ENCODE measurements around the gene HHATL. TPM values are rescaled to one million over a fixed set of nuclear protein-coding genes. Genes with fewer than 3 reads are reported as not detected.

HHATL gene
- total and polyA plus RNA-seq, 8 donors, result 0.81 to 6.9 (median 0.90) TPM; not detected in 5

- Histone ChIP-seq H3K4me3 (no peak overlapping the region), H3K27me3 (no peaks in the 10 kb centered on the region), H3K4me1 (no peaks in the 10 kb centered on the region), H3K27ac (no peak overlapping the region), H3K36me3 (no peaks in the 10 kb centered on the region), H3K9me3 (no peaks in the 10 kb centered on the region)
- TF ChIP-seq POLR2AphosphoS5 (IDR thresholded peaks at IDR 0.05) (no peak), EP300 (IDR thresholded peaks at IDR 0.05) (no peak), POLR2A (IDR thresholded peaks at IDR 0.05) (no peak), CTCF (IDR thresholded peaks at IDR 0.05) (no peak)
- DNase-seq, result no peak
- WGBS, 5 donors, result 86 to 95% (median 88%) methylated on average over 9 of the region's 9 CpGs
- intact Hi-C loops (cut with DNase I; ENCODE audit: low total_unique reads), result no loop called here
Observed at GRCh38 chr3:42732829-42733459, 30.3 kb upstream of the HHATL start.

DNA sequence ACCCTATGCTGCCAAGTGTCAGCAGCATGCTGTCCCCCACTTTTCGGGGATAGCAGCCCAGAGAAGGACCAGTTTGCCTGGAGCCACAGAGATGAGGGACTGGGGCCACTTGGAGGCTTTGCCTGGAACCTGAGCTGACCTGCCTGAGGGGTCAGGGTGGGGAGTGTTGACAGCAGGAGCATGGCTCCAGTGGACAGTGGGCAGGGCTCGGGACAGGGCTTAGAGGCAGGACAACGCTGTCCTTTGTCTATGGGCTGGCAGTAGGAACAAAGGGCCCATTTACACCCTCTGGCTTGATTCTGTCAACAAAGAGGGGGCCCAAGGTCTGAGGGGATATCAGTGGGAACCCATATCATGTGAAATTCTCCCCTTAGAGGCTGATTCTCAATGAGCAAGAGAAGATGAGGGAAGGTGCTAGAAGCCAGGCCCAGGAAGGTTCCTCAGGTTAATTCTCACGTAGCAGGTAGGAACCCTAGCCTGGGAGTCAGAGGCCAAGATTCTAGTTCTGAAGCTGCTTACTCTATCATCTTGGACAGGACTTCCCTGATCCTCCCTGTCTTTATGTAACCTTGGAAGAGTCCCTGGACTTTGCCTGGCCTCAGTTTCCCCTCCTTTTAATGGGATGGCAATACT lies 29.7 kb upstream of the HHATL start:
- 51 to 69% (median 53%) methylated on average over 4 of the region's 4 CpGs for WGBS, 5 donors
- intact Hi-C loops (cut with DNase I; ENCODE audit: low total_unique reads), result no loop called here
- Histone ChIP-seq H3K27ac (no peak overlapping the region), H3K27me3 (no peaks in the 10 kb centered on the region), H3K36me3 (no peaks in the 10 kb centered on the region), H3K4me1 (no peaks in the 10 kb centered on the region), H3K9me3 (no peaks in the 10 kb centered on the region), H3K4me3 (no peak overlapping the region)
- peak in 1 of 2 donors; percentile 55 for DNase-seq
- TF ChIP-seq POLR2A (IDR thresholded peaks at IDR 0.05) (no peak), POLR2AphosphoS5 (IDR thresholded peaks at IDR 0.05) (no peak), CTCF (IDR thresholded peaks at IDR 0.05) (no peak), EP300 (IDR thresholded peaks at IDR 0.05) (no peak)

GRCh38 chr3:42731476-42732195 lies 29.0 kb upstream of the HHATL start:
- Histone ChIP-seq H3K4me1 (no peaks in the 10 kb centered on the region), H3K27ac (no peak overlapping the region), H3K36me3 (no peaks in the 10 kb centered on the region), H3K4me3 (no peak overlapping the region), H3K27me3 (no peaks in the 10 kb centered on the region), H3K9me3 (no peaks in the 10 kb centered on the region)
- no peak for DNase-seq
- WGBS, 5 donors, result 84 to 90% (median 85%) methylated on average over 4 to 6 of the region's 6 CpGs
- intact Hi-C loops (cut with DNase I; ENCODE audit: low total_unique reads), result no loop called here
- TF ChIP-seq CTCF (IDR thresholded peaks at IDR 0.05), result no peak
- TF ChIP-seq EP300 (IDR thresholded peaks at IDR 0.05), result no peak
- TF ChIP-seq POLR2A (IDR thresholded peaks at IDR 0.05), result no peak
- TF ChIP-seq POLR2AphosphoS5 (IDR thresholded peaks at IDR 0.05), result no peak

DNA sequence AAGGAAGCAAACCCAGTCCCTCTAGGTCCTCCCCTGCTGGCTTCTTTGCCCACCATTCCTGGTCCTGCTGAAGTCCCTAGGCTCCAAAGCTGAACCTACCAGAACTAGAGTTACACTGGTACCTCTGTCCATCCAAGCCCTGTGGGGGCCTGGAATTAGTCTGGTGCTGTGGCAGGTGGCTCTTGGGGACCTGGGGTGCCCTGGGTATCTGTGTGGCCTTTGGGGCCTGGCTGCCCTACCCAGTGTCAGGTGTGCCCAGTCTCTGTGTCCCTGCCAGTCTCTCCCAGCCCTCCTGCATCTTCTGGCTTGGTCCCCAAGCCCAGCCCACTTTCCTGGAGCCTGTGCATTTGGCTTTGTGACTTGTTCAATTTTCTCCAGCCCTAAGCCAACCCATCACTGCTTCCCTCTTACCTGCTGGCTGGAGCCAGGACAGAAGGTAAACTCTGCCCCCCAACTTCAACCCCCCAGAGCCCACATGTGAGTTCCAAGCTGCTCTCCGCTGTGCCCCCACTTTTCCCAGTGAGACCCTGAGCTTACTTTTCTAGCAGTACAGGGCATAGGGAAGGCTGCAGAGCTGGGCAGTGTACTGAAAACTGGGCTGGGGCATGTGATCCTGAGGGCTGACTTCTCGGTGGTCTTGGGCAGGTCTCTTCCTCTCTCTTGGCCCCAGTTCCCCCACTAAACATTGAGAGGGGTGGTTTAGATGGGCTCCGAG lies 28.3 kb upstream of the HHATL start:
- H3K36me3 ChIP-seq, result no peaks in the 10 kb centered on the region
- 84 to 92% (median 89%) methylated on average over 3 of the region's 3 CpGs for WGBS, 5 donors
- intact Hi-C loops (cut with DNase I; ENCODE audit: low total_unique reads), result no loop called here
- TF ChIP-seq POLR2AphosphoS5 (IDR thresholded peaks at IDR 0.05), result no peak
- no peak for TF ChIP-seq POLR2A (IDR thresholded peaks at IDR 0.05)
- no peak for TF ChIP-seq EP300 (IDR thresholded peaks at IDR 0.05)
- TF ChIP-seq CTCF (IDR thresholded peaks at IDR 0.05), result no peak
- no peaks in the 10 kb centered on the region for H3K27me3 ChIP-seq
- no peak for DNase-seq
- no peak overlapping the region for H3K27ac ChIP-seq
- no peak overlapping the region for H3K4me3 ChIP-seq
- no peaks in the 10 kb centered on the region for H3K9me3 ChIP-seq
- no peaks in the 10 kb centered on the region for H3K4me1 ChIP-seq
